Chondrocyte (in vitro differentiated cells): ENCODE data around the gene KDM4C. TPM values are rescaled to one million over a fixed set of nuclear protein-coding genes. Genes with fewer than 3 reads are reported as not detected.

ENCODE experiments used
- DNase-seq: peaks from one replicate; pipeline ENCODE4 v3.0.0; 2021; ENCODE audit warnings: mixed read lengths, low spot score
- H3K27ac Mint-ChIP-seq: one replicate; pipeline ENCODE4 v1.8.0; 2021; ENCODE audit warnings: mild to moderate bottlenecking, moderate library complexity, mixed read lengths; ENCODE audit not compliant: unreplicated experiment
- H3K27me3 Mint-ChIP-seq: 2 replicates; pipeline ENCODE4 v1.8.0; 2021; ENCODE audit warnings: low read depth, mixed read lengths
- H3K36me3 Mint-ChIP-seq: 2 replicates; pipeline ENCODE4 v1.8.0; 2021; ENCODE audit warnings: low read depth, mixed read lengths
- H3K4me1 Mint-ChIP-seq: 2 replicates; pipeline ENCODE4 v1.8.0; 2021; ENCODE audit warnings: low read depth, mild to moderate bottlenecking, mixed read lengths
- H3K4me3 Mint-ChIP-seq: one replicate; pipeline ENCODE4 v1.8.0; 2021; ENCODE audit warnings: mild to moderate bottlenecking, moderate library complexity, mixed read lengths; ENCODE audit not compliant: unreplicated experiment
- H3K9me3 Mint-ChIP-seq: 2 replicates; pipeline ENCODE4 v1.8.0; 2021; ENCODE audit warnings: low read depth, mixed read lengths
- total RNA-seq: library from RNA; stranded (reverse); gene quantifications from 3 replicates; pipeline ENCODE4 v1.2.1, GENCODE V29; 2021
- TF ChIP-seq, protein P1 (sequence below): fragments of 200-600 bp; sonication (generic); IDR thresholded peaks from 2 replicates; pipeline ENCODE4 v1.5.0; 2021; ENCODE audit warnings: antibody characterized with exemption, mild to moderate bottlenecking, moderate library complexity

KDM4C gene
- total RNA-seq, 1 donor from 2014 or later, result 18.1 TPM

DNA sequence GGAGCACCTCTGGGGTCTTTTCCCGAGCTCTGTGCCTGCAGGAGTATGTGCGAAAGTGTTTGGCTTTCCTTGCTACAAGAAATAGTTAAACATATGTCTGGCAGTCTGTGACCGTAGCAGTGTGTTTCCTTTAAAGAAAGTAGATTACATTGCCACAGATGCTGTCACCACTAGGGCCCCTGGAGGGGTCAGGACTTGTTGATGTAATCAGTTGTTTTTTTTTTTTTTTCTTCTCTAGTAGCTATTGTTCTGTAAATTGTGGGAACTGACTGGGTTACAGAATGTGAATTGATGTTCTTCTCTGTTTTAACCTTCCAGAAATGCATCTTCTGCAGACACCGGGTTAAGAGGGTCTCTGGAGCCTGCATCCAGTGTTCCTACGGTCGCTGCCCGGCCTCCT, 345.6 kb downstream of the KDM4C start:
- Mint-ChIP-seq H3K4me1 (peaks cover 6% of the 10 kb centered on the region), H3K9me3 (peaks cover 5% of the 10 kb centered on the region), H3K36me3 (peaks cover 14% of the 10 kb centered on the region), H3K27me3 (no peaks in the 10 kb centered on the region), H3K4me3 (no peak overlapping the region), H3K27ac (no peak overlapping the region)
- TF ChIP-seq, protein P1, sequence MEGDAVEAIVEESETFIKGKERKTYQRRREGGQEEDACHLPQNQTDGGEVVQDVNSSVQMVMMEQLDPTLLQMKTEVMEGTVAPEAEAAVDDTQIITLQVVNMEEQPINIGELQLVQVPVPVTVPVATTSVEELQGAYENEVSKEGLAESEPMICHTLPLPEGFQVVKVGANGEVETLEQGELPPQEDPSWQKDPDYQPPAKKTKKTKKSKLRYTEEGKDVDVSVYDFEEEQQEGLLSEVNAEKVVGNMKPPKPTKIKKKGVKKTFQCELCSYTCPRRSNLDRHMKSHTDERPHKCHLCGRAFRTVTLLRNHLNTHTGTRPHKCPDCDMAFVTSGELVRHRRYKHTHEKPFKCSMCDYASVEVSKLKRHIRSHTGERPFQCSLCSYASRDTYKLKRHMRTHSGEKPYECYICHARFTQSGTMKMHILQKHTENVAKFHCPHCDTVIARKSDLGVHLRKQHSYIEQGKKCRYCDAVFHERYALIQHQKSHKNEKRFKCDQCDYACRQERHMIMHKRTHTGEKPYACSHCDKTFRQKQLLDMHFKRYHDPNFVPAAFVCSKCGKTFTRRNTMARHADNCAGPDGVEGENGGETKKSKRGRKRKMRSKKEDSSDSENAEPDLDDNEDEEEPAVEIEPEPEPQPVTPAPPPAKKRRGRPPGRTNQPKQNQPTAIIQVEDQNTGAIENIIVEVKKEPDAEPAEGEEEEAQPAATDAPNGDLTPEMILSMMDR, result no peak
- no peak for DNase-seq

DNA sequence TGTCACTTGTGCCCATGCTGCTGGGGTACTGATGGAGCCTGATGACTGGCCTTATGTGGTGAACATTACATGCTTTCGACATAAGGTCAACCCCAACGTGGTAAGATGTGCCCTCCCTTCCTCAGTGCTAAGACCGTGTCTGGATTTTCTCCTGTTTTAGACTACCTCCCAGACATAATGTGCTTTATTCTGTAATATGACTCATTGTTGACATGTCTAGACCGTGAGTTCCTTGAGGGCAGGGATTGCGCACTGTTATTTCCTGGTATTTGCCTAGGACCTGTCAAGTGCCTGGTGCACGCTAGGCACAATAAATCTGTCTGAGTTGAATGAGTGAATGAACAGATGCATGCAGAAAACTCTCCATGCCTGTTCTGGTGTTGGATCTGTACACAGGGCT, 346.0 kb downstream of the KDM4C start:
- DNase-seq, result no peak
- Mint-ChIP-seq H3K27ac (no peak overlapping the region), H3K4me1 (peaks cover 6% of the 10 kb centered on the region), H3K4me3 (no peak overlapping the region), H3K36me3 (peaks cover 14% of the 10 kb centered on the region), H3K27me3 (no peaks in the 10 kb centered on the region), H3K9me3 (peaks cover 5% of the 10 kb centered on the region)
- TF ChIP-seq, protein P1, result no peak

DNA sequence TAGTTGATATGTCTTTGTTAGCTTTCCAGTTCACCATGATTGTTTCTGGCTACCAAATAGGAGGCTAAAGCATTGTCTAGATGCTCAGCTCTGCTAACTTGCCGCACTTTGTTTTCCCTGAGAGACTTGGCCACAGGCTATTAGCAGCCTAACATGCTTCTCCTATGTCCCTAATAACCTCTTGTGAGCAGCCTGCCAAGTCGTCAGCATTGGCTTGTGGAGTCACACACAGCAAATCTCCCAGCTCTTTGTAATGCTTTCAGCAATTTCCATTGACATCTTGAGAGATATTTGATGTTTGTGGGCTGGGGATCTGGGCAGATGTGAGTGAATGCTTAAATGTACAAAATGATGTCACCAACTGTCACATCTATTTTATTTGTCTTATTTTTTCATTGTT, 346.9 kb downstream of the KDM4C start:
- H3K27me3 Mint-ChIP-seq, result no peaks in the 10 kb centered on the region
- peaks cover 14% of the 10 kb centered on the region for H3K36me3 Mint-ChIP-seq
- TF ChIP-seq, protein P1, result no peak
- DNase-seq, result no peak
- H3K9me3 Mint-ChIP-seq, result peaks cover 5% of the 10 kb centered on the region
- H3K4me3 Mint-ChIP-seq, result no peak overlapping the region
- H3K4me1 Mint-ChIP-seq, result peaks cover 6% of the 10 kb centered on the region
- H3K27ac Mint-ChIP-seq, result no peak overlapping the region

DNA sequence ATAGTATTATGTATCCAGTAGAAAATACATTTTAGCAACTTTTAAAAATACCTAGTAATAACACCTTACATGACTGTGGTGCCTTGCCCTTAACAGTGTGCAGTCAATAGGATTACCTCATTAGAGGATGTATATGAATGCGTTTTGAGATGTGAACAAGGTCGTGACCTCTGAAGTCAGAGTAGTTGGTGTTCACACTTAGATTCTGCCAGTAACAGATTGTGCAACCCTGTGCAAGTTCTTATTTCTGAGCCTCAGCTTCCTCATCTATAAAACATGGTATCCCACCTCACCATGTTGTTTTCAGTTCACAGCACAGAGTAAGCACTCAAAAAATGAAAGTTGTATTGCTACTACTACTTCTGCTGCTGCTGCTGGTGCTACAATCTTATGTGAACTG, 347.3 kb downstream of the KDM4C start:
- H3K4me1 Mint-ChIP-seq, result peaks cover 6% of the 10 kb centered on the region
- TF ChIP-seq, protein P1, result no peak
- no peaks in the 10 kb centered on the region for H3K27me3 Mint-ChIP-seq

DNA sequence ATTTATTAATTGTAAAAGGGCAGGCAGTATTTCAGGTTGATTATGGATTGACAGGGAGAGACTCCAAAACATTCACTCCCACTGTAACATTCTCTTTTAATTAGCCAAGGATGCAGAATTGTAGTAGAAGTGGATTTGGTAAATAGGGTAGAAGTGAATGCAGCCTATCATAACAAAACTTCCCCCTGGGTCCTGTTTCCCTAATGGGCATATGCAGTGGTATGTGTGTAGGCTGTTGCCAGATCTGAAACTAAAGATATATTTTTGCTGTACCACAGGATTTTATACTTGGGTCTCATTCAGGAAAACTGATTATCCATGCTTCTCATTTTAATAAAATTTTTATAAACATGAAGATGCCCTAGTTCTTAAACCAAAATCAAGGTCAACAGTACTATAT, 351.2 kb downstream of the KDM4C start:
- H3K36me3 Mint-ChIP-seq, result peaks cover 15% of the 10 kb centered on the region
- H3K4me1 Mint-ChIP-seq, result peaks cover under 1% of the 10 kb centered on the region
- H3K4me3 Mint-ChIP-seq, result no peak overlapping the region
- TF ChIP-seq, protein P1, result no peak
- H3K27ac Mint-ChIP-seq, result no peak overlapping the region
- peaks cover 1% of the 10 kb centered on the region for H3K9me3 Mint-ChIP-seq
- DNase-seq, result no peak
- H3K27me3 Mint-ChIP-seq, result no peaks in the 10 kb centered on the region

More for the DNA sequence above, 347.3 kb downstream of the KDM4C start:
- Mint-ChIP-seq H3K27ac (no peak overlapping the region), H3K9me3 (peaks cover 5% of the 10 kb centered on the region), H3K4me3 (no peak overlapping the region), H3K36me3 (peaks cover 16% of the 10 kb centered on the region)
- DNase-seq, result no peak
